ENCODE measurements around the gene RFC5. TPM values are rescaled to one million over a fixed set of nuclear protein-coding genes. Genes with fewer than 3 reads are reported as not detected.
"Not testable (repeated sequence)": the region's sequence is repeated elsewhere in the genome, so short reads cannot be mapped to it uniquely, and the experiment has no call there.

RFC5 gene
- total RNA-seq, 1 donor from 2014 or later = 5.2 TPM

GRCh38 chr12:118063576-118064391, 47.3 kb downstream of the RFC5 start:
- intact Hi-C loops (cut with micrococcal nuclease) = no loop called here
- DNase-seq = no peak
- no peak for ATAC-seq

GRCh38 chr12:118064608-118065007, 48.1 kb downstream of the RFC5 start:
- DNase-seq = no peak
- ATAC-seq = no peak
- intact Hi-C loops (cut with micrococcal nuclease) = no loop called here

- no peak for DNase-seq
- intact Hi-C loops (cut with micrococcal nuclease) = no loop called here
- no peak for ATAC-seq
Observed at GRCh38 chr12:118065380-118065779, 48.9 kb downstream of the RFC5 start.

- ATAC-seq = no peak
- intact Hi-C loops (cut with micrococcal nuclease) = no loop called here
- no peak for DNase-seq
Observed at GRCh38 chr12:118068445-118068844, 51.9 kb downstream of the RFC5 start.

- intact Hi-C loops (cut with micrococcal nuclease) = no loop called here
- ATAC-seq (no peak), DNase-seq (no peak)
Observed at GRCh38 chr12:118070650-118071049, 54.1 kb downstream of the RFC5 start.

GRCh38 chr12:118073768-118074167, 57.3 kb downstream of the RFC5 start:
- DNase-seq (no peak), ATAC-seq (no peak)
- intact Hi-C loops (cut with micrococcal nuclease) = no loop called here

GRCh38 chr12:118081521-118081920, 65.0 kb downstream of the RFC5 start:
- intact Hi-C loops (cut with micrococcal nuclease); ATAC-seq: not testable (repeated sequence)

More at GRCh38 chr12:118081521-118081920, 65.0 kb downstream of the RFC5 start:
- not testable (repeated sequence) for DNase-seq

Other genes starting within 250 kb of the RFC5 start
- gene KSR2, start 47.7 kb upstream of the RFC5 start, total RNA-seq = not detected
- gene WSB2, start 44.5 kb downstream of the RFC5 start, total RNA-seq = 103 TPM
- 12.6 TPM for gene VSIG10, start 87.3 kb downstream of the RFC5 start, total RNA-seq
- 500 TPM for gene PEBP1, start 119.4 kb downstream of the RFC5 start, total RNA-seq

All from left ventricle myocardium superior (tissue), 1 donor.